GM12865 (cell line): Measurements from ENCODE around the gene PPM1G.

Experiments used
- DNase-seq: peaks from one replicate; pipeline ENCODE4 v3.0.0; 2010; ENCODE audit warnings: low read depth
- H3K4me3 ChIP-seq: 2 replicates; pipeline ENCODE4 v1.5.1; 2011; ENCODE audit warnings: mild to moderate bottlenecking, low read depth, low read length, control low read depth
- TF ChIP-seq, protein P1 (sequence below): IDR thresholded peaks from 2 replicates; pipeline ENCODE4 v1.5.1; 2011; ENCODE audit warnings: low read length, control low read depth, low read depth, inconsistent platforms; ENCODE audit not compliant: insufficient read depth; ENCODE audit errors: missing control alignments

PPM1G gene

GRCh38 chr2:27351802-27352598, 57.4 kb downstream of the PPM1G start:
- TF ChIP-seq, protein P1, sequence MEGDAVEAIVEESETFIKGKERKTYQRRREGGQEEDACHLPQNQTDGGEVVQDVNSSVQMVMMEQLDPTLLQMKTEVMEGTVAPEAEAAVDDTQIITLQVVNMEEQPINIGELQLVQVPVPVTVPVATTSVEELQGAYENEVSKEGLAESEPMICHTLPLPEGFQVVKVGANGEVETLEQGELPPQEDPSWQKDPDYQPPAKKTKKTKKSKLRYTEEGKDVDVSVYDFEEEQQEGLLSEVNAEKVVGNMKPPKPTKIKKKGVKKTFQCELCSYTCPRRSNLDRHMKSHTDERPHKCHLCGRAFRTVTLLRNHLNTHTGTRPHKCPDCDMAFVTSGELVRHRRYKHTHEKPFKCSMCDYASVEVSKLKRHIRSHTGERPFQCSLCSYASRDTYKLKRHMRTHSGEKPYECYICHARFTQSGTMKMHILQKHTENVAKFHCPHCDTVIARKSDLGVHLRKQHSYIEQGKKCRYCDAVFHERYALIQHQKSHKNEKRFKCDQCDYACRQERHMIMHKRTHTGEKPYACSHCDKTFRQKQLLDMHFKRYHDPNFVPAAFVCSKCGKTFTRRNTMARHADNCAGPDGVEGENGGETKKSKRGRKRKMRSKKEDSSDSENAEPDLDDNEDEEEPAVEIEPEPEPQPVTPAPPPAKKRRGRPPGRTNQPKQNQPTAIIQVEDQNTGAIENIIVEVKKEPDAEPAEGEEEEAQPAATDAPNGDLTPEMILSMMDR, result no peak
- no peak overlapping the region for H3K4me3 ChIP-seq
- DNase-seq, result no peak

- H3K4me3 ChIP-seq, result no peak overlapping the region
- no peak for DNase-seq
- TF ChIP-seq, protein P1, result no peak
Observed at GRCh38 chr2:27350106-27350693, 59.2 kb downstream of the PPM1G start.

GRCh38 chr2:27347641-27348040, 61.8 kb downstream of the PPM1G start:
- H3K4me3 ChIP-seq, result no peak overlapping the region
- DNase-seq, result no peak
- TF ChIP-seq, protein P1, result no peak

DNA sequence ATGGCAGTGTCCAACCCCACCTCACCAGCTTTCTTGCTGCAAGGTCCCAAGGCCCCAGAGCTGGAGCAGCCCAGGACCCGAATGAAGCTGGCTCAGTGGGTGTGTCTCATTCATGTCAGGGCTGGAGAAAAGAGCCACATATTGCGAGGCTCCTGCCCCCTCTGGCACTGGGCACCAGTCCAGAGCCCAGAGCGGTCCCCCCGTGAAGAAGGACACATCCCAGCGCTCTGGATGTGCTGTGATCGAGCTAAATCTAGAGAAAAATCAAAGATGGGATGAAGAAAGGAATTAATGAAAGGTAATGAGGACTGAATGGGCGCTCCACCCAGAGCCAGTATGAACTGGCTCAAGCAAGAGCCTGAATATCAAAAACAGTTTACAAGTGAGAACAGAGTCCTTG, 73.2 kb downstream of the PPM1G start:
- TF ChIP-seq, protein P1, result no peak
- no peak for DNase-seq
- no peak overlapping the region for H3K4me3 ChIP-seq

DNA sequence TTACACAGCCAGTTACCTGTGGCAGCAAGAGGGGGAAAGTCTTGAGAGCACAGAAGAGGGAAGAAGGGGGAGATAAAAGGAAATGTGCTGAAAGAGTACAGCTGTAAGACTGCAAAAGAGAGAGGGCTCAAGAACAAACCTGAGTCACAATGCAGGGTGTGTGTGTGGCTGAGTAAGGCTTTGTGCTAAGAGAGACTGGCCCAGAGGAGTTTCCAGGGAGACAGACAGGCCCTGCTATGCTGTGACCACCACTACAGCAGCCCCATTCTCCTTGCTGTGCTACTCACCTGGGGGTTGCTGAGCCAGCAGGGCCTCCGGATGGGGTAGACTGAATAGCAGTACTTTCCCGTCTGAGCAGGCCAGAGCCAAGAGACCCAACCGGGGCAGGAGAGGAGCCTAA, 74.1 kb downstream of the PPM1G start:
- TF ChIP-seq, protein P1, result no peak
- no peak for DNase-seq
- no peak overlapping the region for H3K4me3 ChIP-seq
